Kidney epithelial cell (primary cell): ENCODE data around the gene HLA-C. TPM values are rescaled to one million over a fixed set of nuclear protein-coding genes. Genes with fewer than 3 reads are reported as not detected.

ENCODE experiments used
- DNase-seq: peaks from one replicate; pipeline ENCODE4 v3.0.0-alpha.2; 2010; ENCODE audit warnings: low read depth
- H3K27me3 ChIP-seq: 2 replicates; pipeline ENCODE4 v1.6.0; 2011; ENCODE audit warnings: low read length; ENCODE audit not compliant: control insufficient read depth, insufficient read depth
- H3K36me3 ChIP-seq: 2 replicates; pipeline ENCODE4 v1.5.1; 2011; ENCODE audit warnings: low read length; ENCODE audit not compliant: control insufficient read depth, insufficient read depth
- H3K4me3 ChIP-seq: 2 replicates; pipeline ENCODE4 v1.5.1; 2011; ENCODE audit warnings: low read depth, mild to moderate bottlenecking, control low read depth, low read length
- total RNA-seq: library from RNA; depleted of rRNA; stranded (reverse); fragments of >200 nt; gene quantifications from 2 replicates; pipeline ENCODE4 v1.2.3, GENCODE V29; 2015
- TF ChIP-seq, protein P1 (sequence below): IDR thresholded peaks from 2 replicates; pipeline ENCODE4 v1.5.1; 2011; ENCODE audit warnings: mild to moderate bottlenecking, moderate library complexity, low read length, control low read depth, inconsistent platforms; ENCODE audit not compliant: insufficient read depth, poor library complexity, severe bottlenecking

Gene HLA-C
- total RNA-seq, 1 donor from 2014 or later: 696 TPM

DNA sequence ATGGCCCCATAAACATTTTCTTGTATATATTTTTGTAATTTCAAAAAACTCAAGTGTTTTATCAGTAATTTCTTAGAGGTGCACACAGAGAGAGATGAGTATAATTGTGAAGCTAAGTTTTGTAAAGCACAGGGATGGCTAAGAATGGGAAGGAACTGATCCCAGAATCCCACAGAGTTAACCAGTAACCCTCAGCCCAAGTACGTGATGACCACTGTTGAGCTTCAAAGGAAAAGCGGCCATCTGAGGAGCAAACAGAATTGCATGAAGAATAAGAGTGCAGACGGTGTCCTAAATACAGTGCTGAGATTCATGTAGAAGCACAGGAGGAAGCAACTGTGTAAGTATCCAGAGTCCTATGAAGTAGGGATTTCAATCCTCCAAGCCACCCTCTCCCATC, 28.1 kb upstream of the HLA-C start:
- Histone ChIP-seq H3K4me3 (no peak overlapping the region), H3K36me3 (no peaks in the 10 kb centered on the region), H3K27me3 (peaks cover 5% of the 10 kb centered on the region)
- DNase-seq: no peak
- TF ChIP-seq, protein P1, sequence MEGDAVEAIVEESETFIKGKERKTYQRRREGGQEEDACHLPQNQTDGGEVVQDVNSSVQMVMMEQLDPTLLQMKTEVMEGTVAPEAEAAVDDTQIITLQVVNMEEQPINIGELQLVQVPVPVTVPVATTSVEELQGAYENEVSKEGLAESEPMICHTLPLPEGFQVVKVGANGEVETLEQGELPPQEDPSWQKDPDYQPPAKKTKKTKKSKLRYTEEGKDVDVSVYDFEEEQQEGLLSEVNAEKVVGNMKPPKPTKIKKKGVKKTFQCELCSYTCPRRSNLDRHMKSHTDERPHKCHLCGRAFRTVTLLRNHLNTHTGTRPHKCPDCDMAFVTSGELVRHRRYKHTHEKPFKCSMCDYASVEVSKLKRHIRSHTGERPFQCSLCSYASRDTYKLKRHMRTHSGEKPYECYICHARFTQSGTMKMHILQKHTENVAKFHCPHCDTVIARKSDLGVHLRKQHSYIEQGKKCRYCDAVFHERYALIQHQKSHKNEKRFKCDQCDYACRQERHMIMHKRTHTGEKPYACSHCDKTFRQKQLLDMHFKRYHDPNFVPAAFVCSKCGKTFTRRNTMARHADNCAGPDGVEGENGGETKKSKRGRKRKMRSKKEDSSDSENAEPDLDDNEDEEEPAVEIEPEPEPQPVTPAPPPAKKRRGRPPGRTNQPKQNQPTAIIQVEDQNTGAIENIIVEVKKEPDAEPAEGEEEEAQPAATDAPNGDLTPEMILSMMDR: no peak

- no peak overlapping the region for H3K4me3 ChIP-seq
- TF ChIP-seq, protein P1: no peak
- peaks cover 5% of the 10 kb centered on the region for H3K27me3 ChIP-seq
- no peak for DNase-seq
- H3K36me3 ChIP-seq: no peaks in the 10 kb centered on the region
Measured at GRCh38 chr6:31299511-31299910, 27.6 kb upstream of the HLA-C start.

DNA sequence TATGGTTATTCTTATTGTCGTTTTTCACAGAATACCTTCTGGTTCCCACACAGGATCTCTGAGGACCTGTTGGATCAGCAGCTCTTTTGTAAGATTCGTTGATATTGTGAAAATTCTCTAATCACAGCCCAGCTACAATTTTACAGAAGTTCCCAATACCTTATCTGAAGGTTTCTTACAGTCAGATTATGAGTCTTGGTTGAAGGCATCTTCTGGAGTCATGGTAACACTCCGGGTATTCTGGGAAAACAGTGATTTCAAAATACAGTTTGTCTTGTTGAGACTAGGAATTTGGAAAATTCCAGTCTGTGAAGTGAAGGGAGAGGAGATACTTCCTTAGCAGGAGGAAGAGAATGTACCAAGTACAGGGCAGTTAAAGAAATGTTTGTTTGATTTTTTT, 22.2 kb upstream of the HLA-C start:
- H3K4me3 ChIP-seq: no peak overlapping the region
- TF ChIP-seq, protein P1: no peak
- DNase-seq: no peak
- H3K27me3 ChIP-seq: peaks cover 3% of the 10 kb centered on the region
- H3K36me3 ChIP-seq: no peaks in the 10 kb centered on the region

- no peak overlapping the region for H3K4me3 ChIP-seq
- no peaks in the 10 kb centered on the region for H3K36me3 ChIP-seq
- no peak for DNase-seq
- peaks cover 2% of the 10 kb centered on the region for H3K27me3 ChIP-seq
- TF ChIP-seq, protein P1: no peak
Measured at GRCh38 chr6:31293343-31293742, 21.5 kb upstream of the HLA-C start.

- DNase-seq: no peak
- Histone ChIP-seq H3K4me3 (no peak overlapping the region), H3K27me3 (no peaks in the 10 kb centered on the region), H3K36me3 (no peaks in the 10 kb centered on the region)
- TF ChIP-seq, protein P1: no peak
Measured at GRCh38 chr6:31289788-31290187, 17.9 kb upstream of the HLA-C start.

- no peaks in the 10 kb centered on the region for H3K36me3 ChIP-seq
- DNase-seq: no peak
- H3K27me3 ChIP-seq: no peaks in the 10 kb centered on the region
- TF ChIP-seq, protein P1: no peak
- no peak overlapping the region for H3K4me3 ChIP-seq
Measured at GRCh38 chr6:31287619-31288018, 15.7 kb upstream of the HLA-C start.
